ENCODE results near the gene CLCNKB.

GRCh38 chr1:16017076-16017460 lies 26.5 kb upstream of the CLCNKB start:
- TF ChIP-seq CTCF (IDR thresholded peaks at IDR 0.05; ENCODE audit: insufficient read depth, low read depth, low read length) (no peak), EZH2 (IDR thresholded peaks at IDR 0.05; ENCODE audit: insufficient read depth, low read length) (no peak)
